HepG2 (cell line): ENCODE measurements around the gene MDH1. TPM values are rescaled to one million over a fixed set of nuclear protein-coding genes. Genes with fewer than 3 reads are reported as not detected.

Source experiments
- EHMT2 ChIP-seq: fragments of 200-600 bp; sonication (generic); IDR thresholded peaks from 2 replicates; pipeline ENCODE4 v1.7.0; 2017; ENCODE audit warnings: antibody characterized with exemption, low read depth, low read length, borderline replicate concordance
- MAFK ChIP-seq, 2 experiments: IDR thresholded peaks in 1 of 2; conservative IDR thresholded peaks in 1 of 2; 2 replicates each; pipeline ENCODE4 v1.6.1; 2011; ENCODE audit warnings: improper control_type of control experiment in 2 of 2, low read length in 2 of 2
- NCOA2 ChIP-seq: sonication (generic); formaldehyde crosslinking; IDR thresholded peaks from 2 replicates; pipeline ENCODE4 v1.8.0; 2022; ENCODE audit warnings: inconsistent platforms
- ONECUT2 ChIP-seq: sonication (generic); formaldehyde crosslinking; IDR thresholded peaks from 2 replicates; pipeline ENCODE4 v1.4.0; 2020; ENCODE audit warnings: missing genetic modification reagents
- SKI ChIP-seq: fragments of 450-650 bp; IDR thresholded peaks from one replicate; pipeline ENCODE4 v1.6.1; 2018; ENCODE audit warnings: mild to moderate bottlenecking; ENCODE audit not compliant: partially characterized antibody
- TSC22D2 ChIP-seq: sonication (generic); formaldehyde crosslinking; IDR thresholded peaks from 2 replicates; pipeline ENCODE4 v1.5.1; 2020; ENCODE audit warnings: missing genetic modification reagents, mild to moderate bottlenecking, borderline replicate concordance
- ZNF224 ChIP-seq: sonication (generic); formaldehyde crosslinking; IDR thresholded peaks from 2 replicates; pipeline ENCODE4 v1.5.0; 2020; ENCODE audit warnings: mild to moderate bottlenecking, missing genetic modification reagents
- ZNF598 ChIP-seq: sonication (generic); formaldehyde crosslinking; IDR thresholded peaks from 2 replicates; pipeline ENCODE4 v1.5.1; 2020; ENCODE audit warnings: mild to moderate bottlenecking, missing genetic modification reagents, borderline replicate concordance
- ZNF652 ChIP-seq: IDR thresholded peaks from 2 replicates; pipeline ENCODE4 v1.6.1; 2016; ENCODE audit warnings: low read depth, borderline replicate concordance
- ZNF672 ChIP-seq: sonication (generic); formaldehyde crosslinking; IDR thresholded peaks from 2 replicates; pipeline ENCODE4 v1.8.1; 2022; ENCODE audit warnings: missing genetic modification reagents
- polyA plus RNA-seq, 8 experiments: library from polyadenylated mRNA; depleted of rRNA in 3 of 8; stranded (reverse) in 7 of 8; unstranded in 1 of 8; fragments of >200 nt; fragmentation: Illumina TruSeq in 4 of 8; extraction: Trizol in 4 of 8; gene quantifications; 2 replicates each; pipeline versions ENCODE4 v1.2.1 to v1.2.3, GENCODE V29; 2011 to 2016; ENCODE audit warnings: low read depth in 4 of 8, missing spikeins in 1 of 8, mixed read lengths in 1 of 8; ENCODE audit not compliant: insufficient read depth in 1 of 8
- total RNA-seq, 5 experiments: library from RNA; depleted of rRNA; stranded (reverse); fragments of >200 nt; fragmentation: Illumina TruSeq; extraction: Trizol; gene quantifications; 2 replicates each; pipeline ENCODE4 v1.2.3, GENCODE V29; 2016; ENCODE audit warnings: low read depth in 1 of 5
- TF ChIP-seq, protein P1 (sequence below): sonication (generic); formaldehyde crosslinking; IDR thresholded peaks from 2 replicates; pipeline ENCODE4 v1.5.1; 2020; ENCODE audit warnings: mild to moderate bottlenecking, missing genetic modification reagents, moderate library complexity
- TF ChIP-seq, protein P2 (sequence below): sonication (generic); formaldehyde crosslinking; IDR thresholded peaks from 2 replicates; pipeline ENCODE4 v1.4.0; 2020; ENCODE audit warnings: mild to moderate bottlenecking, missing genetic modification reagents
- TF ChIP-seq, protein P3 (sequence below): sonication (generic); formaldehyde crosslinking; IDR thresholded peaks from 2 replicates; pipeline ENCODE4 v1.4.0; 2020; ENCODE audit warnings: low read depth, mild to moderate bottlenecking, missing genetic modification reagents
- TF ChIP-seq, protein P4 (sequence below): IDR thresholded peaks from 2 replicates; pipeline ENCODE4 v1.6.1; 2012; ENCODE audit warnings: inconsistent platforms

MDH1 gene
- total and polyA plus RNA-seq, 2 of the 13 experiments (the other 11 are each of a cell fraction or from before 2014, with no cell fraction given) = 293 to 415 TPM

DNA sequence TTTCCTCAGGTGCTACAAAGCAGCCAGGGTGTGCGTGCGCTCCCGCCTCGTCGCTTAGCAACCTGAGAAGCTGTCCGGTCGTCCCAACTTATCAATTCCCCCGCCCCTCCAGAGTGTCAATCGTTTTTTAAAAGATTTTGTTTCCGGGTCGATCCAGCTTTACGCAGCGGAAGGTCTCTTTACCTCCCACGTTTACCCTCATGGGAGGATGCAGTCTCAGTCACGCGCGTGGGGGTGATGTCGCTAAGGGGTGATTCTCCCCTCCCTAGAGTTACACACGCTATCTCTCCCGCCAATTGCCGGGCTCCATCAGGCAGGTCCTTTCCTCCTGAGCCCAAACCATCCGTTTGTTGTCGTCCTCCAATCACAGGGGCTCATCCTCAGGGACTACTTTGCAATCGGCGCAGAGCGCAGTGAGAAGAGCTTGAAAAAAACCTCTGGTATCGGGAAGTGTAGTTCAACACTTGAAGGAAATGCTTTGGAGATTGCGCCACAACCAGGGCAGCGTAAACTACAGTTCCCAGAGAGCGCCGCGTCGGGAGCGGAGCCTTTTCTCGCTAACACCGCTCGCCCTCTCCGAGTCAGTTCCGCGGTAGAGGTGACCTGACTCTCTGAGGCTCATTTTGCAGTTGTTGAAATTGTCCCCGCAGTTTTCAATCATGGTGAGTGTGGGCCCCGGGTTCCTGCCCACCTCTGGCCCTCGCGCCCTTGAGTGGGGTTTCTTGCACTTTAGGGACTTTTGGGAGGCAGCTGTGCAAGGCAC lies at the start of gene MDH1, which contains the start of gene WDPCP (continued):
- TF ChIP-seq, protein P1, sequence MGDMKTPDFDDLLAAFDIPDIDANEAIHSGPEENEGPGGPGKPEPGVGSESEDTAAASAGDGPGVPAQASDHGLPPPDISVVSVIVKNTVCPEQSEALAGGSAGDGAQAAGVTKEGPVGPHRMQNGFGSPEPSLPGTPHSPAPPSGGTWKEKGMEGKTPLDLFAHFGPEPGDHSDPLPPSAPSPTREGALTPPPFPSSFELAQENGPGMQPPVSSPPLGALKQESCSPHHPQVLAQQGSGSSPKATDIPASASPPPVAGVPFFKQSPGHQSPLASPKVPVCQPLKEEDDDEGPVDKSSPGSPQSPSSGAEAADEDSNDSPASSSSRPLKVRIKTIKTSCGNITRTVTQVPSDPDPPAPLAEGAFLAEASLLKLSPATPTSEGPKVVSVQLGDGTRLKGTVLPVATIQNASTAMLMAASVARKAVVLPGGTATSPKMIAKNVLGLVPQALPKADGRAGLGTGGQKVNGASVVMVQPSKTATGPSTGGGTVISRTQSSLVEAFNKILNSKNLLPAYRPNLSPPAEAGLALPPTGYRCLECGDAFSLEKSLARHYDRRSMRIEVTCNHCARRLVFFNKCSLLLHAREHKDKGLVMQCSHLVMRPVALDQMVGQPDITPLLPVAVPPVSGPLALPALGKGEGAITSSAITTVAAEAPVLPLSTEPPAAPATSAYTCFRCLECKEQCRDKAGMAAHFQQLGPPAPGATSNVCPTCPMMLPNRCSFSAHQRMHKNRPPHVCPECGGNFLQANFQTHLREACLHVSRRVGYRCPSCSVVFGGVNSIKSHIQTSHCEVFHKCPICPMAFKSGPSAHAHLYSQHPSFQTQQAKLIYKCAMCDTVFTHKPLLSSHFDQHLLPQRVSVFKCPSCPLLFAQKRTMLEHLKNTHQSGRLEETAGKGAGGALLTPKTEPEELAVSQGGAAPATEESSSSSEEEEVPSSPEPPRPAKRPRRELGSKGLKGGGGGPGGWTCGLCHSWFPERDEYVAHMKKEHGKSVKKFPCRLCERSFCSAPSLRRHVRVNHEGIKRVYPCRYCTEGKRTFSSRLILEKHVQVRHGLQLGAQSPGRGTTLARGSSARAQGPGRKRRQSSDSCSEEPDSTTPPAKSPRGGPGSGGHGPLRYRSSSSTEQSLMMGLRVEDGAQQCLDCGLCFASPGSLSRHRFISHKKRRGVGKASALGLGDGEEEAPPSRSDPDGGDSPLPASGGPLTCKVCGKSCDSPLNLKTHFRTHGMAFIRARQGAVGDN (CRISPR knock-in tag) = peak; percentile 83
- TF ChIP-seq SKI (peak; percentile 14), ZNF652 (CRISPR knock-in tag) (peak; percentile 27; the same call in 1 of the 2 replicates), ONECUT2 (CRISPR knock-in tag) (peak; percentile 12; the same call in 1 of the 2 replicates), EHMT2 (peak; percentile 83; the same call in 1 of the 2 replicates), ZNF672 (CRISPR knock-in tag) (no peak), NCOA2 (CRISPR knock-in tag) (no peak; the same call in none of the 2 replicates), ZNF224 (CRISPR knock-in tag) (no peak), MAFK (conservative IDR thresholded peaks at IDR 0.05 in 1 of 2, IDR thresholded peaks at IDR 0.05 in 1 of 2; ENCODE audit: low read length in 2 of 2) (no peak), TSC22D2 (CRISPR knock-in tag) (peak; percentile 86; the same call in 1 of the 2 replicates), ZNF598 (CRISPR knock-in tag) (no peak; the same call in 1 of the 2 replicates)
- TF ChIP-seq, protein P2, sequence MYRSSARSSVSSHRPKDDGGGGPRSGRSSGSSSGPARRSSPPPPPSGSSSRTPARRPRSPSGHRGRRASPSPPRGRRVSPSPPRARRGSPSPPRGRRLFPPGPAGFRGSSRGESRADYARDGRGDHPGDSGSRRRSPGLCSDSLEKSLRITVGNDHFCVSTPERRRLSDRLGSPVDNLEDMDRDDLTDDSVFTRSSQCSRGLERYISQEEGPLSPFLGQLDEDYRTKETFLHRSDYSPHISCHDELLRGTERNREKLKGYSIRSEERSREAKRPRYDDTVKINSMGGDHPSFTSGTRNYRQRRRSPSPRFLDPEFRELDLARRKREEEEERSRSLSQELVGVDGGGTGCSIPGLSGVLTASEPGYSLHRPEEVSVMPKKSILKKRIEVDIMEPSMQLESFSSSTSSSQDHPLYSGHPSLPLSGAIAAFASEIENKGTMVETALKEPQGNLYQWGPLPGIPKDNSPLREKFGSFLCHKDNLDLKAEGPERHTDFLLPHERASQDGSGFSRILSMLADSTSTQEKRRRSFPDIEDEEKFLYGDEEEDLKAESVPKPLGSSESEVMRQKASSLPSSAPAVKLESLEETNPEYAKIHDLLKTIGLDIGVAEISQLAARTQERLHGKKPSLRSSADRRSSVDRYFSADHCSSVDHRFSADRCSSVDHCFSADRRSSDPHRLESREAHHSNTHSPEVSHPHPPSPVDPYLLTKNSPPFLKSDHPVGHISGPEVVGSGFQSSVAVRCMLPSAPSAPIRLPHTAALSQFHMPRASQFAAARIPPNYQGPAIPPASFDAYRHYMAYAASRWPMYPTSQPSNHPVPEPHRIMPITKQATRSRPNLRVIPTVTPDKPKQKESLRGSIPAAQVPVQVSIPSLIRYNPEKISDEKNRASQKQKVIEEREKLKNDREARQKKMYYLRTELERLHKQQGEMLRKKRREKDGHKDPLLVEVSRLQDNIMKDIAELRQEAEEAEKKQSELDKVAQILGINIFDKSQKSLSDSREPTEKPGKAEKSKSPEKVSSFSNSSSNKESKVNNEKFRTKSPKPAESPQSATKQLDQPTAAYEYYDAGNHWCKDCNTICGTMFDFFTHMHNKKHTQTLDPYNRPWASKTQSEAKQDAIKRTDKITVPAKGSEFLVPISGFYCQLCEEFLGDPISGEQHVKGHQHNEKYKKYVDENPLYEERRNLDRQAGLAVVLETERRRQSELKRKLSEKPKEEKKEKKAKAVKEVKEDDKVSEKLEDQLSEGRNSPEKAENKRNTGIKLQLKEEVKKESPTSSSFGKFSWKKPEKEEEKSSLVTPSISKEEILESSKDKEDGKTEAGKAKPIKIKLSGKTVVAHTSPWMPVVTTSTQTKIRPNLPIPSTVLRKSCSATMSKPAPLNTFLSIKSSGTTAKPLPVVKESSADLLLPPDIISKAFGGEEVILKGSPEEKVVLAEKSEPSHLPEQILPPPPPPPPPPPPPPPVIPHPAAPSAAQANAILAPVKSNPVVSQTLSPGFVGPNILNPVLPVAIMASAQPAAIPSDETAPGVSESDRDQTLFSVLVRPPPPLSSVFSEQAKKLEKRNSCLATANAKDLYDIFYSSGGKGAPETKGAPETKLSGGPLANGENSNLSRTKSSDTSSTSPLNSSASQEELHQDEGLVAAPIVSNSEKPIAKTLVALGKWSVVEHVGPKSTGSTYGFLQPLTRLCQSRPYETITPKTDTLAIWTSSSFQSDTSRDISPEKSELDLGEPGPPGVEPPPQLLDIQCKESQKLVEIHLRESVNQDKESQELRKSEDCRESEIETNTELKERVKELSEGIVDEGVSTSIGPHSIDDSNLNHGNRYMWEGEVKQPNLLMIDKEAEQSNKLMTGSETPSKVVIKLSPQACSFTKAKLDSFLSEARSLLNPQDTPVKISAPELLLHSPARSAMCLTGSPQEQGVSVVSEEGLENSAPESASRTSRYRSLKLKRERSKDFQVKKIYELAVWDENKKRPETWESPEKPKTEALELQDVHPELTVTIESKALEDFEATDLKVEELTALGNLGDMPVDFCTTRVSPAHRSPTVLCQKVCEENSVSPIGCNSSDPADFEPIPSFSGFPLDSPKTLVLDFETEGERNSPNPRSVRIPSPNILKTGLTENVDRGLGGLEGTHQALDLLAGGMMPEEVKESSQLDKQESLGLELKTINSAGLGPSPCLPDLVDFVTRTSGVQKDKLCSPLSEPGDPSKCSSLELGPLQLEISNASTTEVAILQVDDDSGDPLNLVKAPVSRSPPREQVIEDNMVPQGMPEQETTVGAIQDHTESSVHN = no peak
- TF ChIP-seq, protein P3, sequence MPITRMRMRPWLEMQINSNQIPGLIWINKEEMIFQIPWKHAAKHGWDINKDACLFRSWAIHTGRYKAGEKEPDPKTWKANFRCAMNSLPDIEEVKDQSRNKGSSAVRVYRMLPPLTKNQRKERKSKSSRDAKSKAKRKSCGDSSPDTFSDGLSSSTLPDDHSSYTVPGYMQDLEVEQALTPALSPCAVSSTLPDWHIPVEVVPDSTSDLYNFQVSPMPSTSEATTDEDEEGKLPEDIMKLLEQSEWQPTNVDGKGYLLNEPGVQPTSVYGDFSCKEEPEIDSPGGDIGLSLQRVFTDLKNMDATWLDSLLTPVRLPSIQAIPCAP (CRISPR knock-in tag) = no peak
- TF ChIP-seq, protein P4, sequence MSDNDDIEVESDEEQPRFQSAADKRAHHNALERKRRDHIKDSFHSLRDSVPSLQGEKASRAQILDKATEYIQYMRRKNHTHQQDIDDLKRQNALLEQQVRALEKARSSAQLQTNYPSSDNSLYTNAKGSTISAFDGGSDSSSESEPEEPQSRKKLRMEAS = peak; percentile 90
